ENCODE data around the gene VPS4B.

DNA sequence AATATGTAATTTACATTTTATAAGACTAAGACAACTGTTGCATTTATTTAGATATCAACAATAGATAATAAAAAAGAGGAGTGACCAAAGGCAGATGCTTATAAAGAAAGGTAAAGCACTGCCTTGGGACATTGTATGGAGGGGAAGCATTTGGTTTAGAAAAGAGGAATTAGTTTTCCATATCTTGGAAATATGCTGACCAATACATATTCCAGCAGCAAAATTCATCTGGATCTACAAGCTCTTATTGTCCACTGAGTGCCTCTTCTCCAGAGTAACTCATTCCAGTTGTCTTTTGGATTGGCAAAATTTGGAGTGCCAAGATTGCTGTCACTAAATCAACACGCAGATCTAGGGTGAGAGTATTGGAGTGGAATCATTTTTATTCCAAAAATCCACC lies 8.9 kb upstream of the VPS4B start:
- TF ChIP-seq EP300 (conservative IDR thresholded peaks at IDR 0.05; ENCODE audit: poor library complexity, severe bottlenecking) (no peak), EZH2 (IDR thresholded peaks at IDR 0.05; ENCODE audit: borderline replicate concordance, insufficient read depth, low read length, poor library complexity, severe bottlenecking) (no peak)
- TF ChIP-seq, protein P1, sequence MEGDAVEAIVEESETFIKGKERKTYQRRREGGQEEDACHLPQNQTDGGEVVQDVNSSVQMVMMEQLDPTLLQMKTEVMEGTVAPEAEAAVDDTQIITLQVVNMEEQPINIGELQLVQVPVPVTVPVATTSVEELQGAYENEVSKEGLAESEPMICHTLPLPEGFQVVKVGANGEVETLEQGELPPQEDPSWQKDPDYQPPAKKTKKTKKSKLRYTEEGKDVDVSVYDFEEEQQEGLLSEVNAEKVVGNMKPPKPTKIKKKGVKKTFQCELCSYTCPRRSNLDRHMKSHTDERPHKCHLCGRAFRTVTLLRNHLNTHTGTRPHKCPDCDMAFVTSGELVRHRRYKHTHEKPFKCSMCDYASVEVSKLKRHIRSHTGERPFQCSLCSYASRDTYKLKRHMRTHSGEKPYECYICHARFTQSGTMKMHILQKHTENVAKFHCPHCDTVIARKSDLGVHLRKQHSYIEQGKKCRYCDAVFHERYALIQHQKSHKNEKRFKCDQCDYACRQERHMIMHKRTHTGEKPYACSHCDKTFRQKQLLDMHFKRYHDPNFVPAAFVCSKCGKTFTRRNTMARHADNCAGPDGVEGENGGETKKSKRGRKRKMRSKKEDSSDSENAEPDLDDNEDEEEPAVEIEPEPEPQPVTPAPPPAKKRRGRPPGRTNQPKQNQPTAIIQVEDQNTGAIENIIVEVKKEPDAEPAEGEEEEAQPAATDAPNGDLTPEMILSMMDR (IDR thresholded peaks at IDR 0.05; ENCODE audit: poor library complexity, severe bottlenecking) = no peak

Data from neural cell (in vitro differentiated cells).